GM12878 (cell line): Measurements from ENCODE around the gene RNASE7.

Experiments
- MTA3 ChIP-seq: IDR thresholded peaks from 2 replicates; pipeline ENCODE4 v1.6.1; 2012; ENCODE audit warnings: low read length, inconsistent platforms, borderline replicate concordance
- TF ChIP-seq, protein P1 (sequence below), 3 experiments: IDR thresholded peaks in 2 of 3; conservative IDR thresholded peaks in 1 of 3; 2 replicates each; pipeline ENCODE4 v1.5.1; 2011; ENCODE audit warnings: low read depth in 3 of 3, low read length in 3 of 3, mild to moderate bottlenecking in 3 of 3, control low read depth in 2 of 3, moderate library complexity in 2 of 3, inconsistent platforms in 1 of 3, mixed read lengths in 1 of 3; ENCODE audit not compliant: control insufficient read depth in 2 of 3, insufficient read depth in 1 of 3; ENCODE audit errors: extremely low read depth in 1 of 3

DNA sequence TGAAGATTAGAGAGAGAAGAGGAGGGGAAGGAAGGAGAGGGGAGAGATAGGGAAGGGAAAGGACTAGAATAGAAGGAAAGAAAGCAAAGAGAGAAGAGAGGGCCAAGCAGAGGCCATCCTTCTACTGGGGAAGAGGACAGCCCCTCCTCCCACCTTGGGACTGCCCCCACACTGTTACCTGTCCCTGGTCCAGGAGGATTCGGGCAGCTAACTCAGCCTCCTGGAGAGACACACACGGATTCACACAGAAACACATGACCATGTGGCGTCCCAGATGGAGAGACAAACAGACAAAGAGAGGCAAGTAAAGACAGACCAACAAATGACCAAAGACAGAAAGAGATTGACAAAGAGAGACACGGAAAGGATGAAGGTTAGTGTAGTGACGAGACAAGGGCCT, 19.5 kb upstream of the RNASE7 start:
- TF ChIP-seq, protein P1, sequence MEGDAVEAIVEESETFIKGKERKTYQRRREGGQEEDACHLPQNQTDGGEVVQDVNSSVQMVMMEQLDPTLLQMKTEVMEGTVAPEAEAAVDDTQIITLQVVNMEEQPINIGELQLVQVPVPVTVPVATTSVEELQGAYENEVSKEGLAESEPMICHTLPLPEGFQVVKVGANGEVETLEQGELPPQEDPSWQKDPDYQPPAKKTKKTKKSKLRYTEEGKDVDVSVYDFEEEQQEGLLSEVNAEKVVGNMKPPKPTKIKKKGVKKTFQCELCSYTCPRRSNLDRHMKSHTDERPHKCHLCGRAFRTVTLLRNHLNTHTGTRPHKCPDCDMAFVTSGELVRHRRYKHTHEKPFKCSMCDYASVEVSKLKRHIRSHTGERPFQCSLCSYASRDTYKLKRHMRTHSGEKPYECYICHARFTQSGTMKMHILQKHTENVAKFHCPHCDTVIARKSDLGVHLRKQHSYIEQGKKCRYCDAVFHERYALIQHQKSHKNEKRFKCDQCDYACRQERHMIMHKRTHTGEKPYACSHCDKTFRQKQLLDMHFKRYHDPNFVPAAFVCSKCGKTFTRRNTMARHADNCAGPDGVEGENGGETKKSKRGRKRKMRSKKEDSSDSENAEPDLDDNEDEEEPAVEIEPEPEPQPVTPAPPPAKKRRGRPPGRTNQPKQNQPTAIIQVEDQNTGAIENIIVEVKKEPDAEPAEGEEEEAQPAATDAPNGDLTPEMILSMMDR (IDR thresholded peaks at IDR 0.05 in 2 of 3, conservative IDR thresholded peaks at IDR 0.05 in 1 of 3; ENCODE audit: control insufficient read depth in 2 of 3, extremely low read depth in 1 of 3, insufficient read depth in 1 of 3, low read depth in 3 of 3, low read length in 3 of 3) = no peak
- TF ChIP-seq MTA3 = no peak
